Measurements from ENCODE around the gene GSDME.

Gene GSDME

GRCh38 chr7:24769014-24769830 lies 12.0 kb upstream of the GSDME start:
- DNase-seq, result no peak

DNA sequence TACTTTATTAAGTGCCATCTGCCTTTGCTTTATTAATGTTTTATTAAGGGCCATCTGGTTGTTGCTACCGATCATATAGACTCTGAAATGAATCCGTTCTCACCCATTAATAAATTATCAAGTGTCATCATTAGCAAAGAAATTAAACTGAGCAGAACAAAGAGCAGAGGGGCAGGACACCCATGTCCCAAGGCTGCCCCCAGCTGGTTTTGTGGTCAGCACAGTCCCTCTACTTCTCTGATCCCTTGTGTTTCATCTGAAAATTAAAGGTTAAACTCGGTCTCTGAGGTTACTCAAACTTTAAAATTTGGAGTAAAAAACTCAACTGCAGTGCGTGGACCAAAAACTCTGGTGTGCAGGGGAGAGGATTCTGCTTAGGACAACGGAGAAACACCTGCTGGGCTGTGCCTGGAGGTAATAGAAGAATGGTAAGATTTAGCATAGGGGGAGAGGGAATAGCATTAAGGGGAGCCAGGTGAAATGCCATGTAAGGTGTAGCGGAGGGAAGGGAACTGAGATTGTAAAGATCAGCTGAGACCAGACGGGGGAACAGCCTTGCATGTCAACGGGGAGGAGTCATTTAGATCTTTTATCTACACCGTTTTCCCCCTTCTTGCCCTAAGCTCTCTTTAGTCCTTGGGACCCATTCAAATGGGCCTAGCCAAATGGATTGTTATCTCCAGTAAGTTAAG lies 10.8 kb upstream of the GSDME start:
- DNase-seq, result no peak

DNA sequence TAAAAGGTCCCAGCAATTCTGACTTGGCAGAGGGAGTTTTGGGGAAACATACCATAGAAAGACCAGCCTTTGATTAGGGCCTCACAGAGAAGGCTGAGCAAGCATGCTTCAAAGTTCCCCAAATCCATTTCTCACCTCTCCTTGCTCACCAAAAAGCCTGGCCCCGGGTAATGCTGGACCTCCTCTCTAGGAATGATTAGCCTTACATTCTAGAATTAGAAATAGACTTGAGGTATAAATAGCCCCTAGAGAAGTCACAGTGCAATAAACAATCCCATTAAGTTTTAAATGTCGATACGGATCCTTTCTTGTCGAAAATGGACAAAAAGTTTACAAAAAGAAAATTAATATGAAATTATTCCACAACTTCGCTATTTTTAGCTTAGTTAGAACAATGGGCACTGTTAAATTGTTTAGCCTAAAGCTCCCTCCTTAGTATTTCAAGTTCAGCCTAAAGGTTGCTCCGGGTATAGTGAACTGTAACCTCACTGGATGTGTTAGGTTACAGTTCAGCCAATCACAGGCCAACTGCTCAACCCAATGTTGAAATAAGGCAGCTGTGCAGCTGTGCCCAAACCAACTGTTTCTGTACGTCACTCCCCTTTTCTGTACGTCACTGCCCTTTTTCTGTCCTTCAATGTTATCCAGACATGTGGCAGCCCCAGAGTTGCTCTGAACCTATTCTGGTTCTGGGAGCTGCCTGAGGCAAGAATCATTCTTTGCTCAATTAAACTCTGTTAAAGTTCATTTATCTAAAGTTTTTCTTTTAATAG lies 7.9 kb upstream of the GSDME start:
- no peak for DNase-seq

- no peak for DNase-seq
Measured at GRCh38 chr7:24764011-24764410, 6.7 kb upstream of the GSDME start.

- DNase-seq, result no peak
Measured at GRCh38 chr7:24763303-24763901, 6.1 kb upstream of the GSDME start.

GRCh38 chr7:24762771-24763170 lies 5.5 kb upstream of the GSDME start:
- no peak for DNase-seq

DNA sequence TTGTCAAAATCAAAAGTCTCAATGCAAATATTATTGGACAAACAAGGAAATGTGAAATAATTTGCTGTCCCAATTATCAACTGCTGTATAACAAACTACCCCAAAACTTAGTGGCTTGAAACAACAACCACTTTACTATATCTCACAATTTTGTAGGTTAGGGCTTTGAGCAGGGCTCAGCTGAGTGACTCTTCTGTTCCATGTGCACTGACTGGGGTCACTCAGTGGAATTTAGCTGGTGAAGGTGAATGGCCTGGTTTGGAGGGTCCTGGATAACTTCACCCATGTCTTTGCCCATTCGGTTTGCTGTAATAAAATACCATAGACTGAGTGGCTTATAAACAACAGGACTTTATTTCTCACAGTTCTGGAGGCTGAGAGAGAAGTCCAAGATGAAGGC lies 3.7 kb upstream of the GSDME start:
- no peak for DNase-seq

- peak; percentile 3 for DNase-seq
Measured at GRCh38 chr7:24756545-24757352, 515 bp downstream of the GSDME start.

DNA sequence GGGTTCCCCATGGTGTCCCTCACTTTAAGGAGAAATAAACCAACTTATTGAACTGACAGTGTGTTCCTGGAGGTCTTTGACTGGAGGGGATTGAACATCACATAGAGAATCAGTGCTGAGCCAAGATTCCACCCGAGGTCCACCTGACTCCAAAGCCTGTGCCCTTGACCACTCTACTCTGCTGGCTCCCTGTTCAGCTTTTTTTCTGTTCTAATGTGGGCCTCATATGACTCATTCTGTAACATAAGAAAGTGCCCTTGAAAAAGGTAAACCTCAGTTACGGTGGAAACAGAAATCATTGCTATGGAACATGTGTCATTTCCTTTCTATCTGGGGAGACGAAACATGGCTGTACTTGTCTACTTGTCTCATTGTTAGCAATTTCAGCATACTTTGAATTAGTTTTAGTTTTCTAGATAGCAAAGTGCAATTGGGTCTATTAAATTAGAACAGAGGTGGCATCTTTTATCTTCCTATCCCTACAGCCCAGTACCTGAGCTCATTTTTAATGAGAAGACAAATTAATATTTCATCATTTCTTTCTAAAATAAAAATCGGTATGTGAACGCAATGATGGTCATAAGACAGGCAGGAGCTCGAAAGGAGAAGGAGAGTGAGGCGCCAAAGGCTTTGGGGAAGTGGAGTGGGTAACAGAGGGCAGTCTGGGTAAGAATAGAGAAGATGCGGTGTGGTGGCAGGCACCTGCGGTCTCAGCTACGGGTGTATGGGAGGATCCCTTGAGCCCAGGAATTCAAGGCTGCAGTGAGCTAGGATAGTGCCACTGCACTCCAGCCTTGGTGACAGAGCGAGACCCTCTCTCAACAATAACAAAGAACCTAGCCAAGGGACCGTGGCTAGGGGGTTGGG lies 1.5 kb downstream of the GSDME start:
- no peak for DNase-seq

DNA sequence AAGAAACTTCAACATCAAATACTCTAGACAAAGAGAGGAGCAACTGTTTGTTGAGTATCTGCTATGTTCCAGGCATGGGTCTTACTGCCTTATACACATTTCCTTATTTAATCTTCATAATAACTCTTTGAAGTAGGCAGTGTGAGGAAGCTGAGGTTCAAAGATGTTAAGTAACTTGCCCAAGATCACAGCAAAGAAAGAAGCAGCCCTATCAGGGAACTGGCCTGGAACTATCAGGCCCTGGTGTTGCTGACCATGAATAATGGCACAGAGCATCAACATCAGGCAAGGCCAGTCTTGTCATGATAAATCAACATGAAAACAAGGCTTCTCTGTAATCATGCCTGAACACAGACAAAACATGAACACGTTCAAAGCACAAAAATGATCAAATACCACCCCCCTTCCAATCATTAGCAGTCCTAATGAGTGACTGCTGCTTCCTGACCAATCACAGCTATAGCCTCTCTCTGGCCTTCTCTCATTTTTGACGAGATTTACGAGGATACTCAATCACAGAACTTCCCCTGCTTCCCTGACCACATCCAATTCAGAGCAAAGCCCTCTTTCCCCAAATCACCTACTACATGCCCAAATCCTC lies 2.3 kb downstream of the GSDME start:
- no peak for DNase-seq

- DNase-seq, result no peak
Measured at GRCh38 chr7:24752073-24752800, 5.0 kb downstream of the GSDME start.

DNA sequence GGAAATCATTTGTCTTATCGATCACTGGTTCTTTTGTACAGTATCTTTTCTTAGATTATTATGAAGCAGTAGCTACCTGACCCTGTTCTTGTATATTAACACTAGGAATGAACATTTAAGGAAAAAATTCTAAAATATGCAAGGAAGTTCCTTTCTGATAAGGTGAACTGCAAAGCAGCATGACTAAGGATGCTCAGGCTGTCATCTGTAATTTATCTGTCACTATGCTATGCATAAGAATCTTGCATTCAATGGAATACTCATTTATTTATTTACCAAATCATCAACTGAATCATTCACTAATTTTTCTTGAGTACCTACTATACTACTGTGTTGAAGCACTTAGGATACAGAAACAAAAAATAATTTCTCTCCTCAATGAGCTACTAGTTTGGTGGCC lies 5.8 kb downstream of the GSDME start:
- DNase-seq, result no peak

DNA sequence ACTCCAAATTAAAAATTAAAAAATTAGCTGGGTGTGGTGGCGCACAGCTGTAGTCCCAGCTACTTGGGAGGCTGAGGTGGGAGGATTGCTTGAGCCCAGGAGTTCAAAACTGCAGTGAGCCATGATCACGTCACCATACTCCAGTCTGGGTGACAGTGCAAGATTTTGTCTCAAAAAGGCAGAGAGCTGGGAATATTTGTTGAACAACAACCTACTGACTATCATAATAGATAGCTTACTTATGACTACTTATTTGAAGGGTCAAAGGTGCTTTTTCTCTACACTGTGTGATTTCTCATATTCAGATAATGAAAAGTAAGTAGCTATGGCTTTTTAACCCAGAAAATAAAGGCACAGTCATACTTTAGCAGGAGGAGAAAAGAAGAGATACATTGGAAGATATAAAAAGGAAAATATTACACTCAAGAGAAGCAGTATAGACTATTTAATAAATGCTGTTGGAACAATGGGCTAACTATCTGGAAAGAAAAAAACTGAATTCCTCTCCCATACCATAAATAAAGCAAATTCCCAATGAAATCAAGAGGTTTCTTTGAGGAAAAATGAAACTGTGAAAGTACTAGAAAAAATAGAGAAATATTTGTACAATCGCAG lies 6.7 kb downstream of the GSDME start:
- DNase-seq, result no peak

DNA sequence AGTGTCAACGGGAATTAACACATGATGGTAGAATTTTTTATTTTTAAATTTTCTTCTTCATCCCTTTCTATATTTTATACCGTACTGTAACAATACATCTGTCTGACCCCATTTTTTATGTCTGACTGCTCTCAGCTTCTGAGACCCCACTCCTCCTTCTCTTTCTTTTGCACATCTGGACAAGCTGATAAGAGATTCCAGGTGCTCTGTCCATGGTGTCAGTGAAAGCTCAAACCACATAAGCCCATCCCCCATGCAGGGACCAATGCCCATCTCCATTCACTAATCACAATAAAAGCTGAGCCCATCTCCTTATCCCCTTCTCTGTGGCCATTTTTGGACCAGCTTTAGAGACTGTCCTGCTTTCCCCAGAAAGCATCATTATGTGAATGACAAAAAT lies 8.7 kb downstream of the GSDME start:
- no peak for DNase-seq

GRCh38 chr7:24745355-24745754 lies 11.9 kb downstream of the GSDME start:
- DNase-seq, result no peak

DNA sequence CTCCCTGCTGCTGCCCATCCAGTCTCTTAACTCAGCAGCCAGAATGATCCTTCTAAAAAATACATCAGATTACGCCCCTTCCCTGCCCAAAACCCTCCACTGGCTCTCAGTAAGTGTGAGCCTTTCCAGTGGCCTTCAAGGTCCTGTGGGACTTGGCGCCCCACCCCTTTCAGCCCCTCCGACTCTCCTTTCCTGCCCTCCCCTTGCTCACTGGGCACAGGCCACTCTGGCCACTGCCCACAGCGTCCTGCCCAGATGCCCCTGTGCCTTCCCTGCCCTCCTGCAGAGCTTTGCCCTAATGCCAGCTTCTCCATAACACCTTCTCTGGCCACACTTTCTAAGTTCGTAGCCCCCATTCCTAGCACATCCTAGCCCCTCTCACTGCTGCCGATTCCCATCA lies 13.8 kb downstream of the GSDME start:
- DNase-seq, result no peak

DNA sequence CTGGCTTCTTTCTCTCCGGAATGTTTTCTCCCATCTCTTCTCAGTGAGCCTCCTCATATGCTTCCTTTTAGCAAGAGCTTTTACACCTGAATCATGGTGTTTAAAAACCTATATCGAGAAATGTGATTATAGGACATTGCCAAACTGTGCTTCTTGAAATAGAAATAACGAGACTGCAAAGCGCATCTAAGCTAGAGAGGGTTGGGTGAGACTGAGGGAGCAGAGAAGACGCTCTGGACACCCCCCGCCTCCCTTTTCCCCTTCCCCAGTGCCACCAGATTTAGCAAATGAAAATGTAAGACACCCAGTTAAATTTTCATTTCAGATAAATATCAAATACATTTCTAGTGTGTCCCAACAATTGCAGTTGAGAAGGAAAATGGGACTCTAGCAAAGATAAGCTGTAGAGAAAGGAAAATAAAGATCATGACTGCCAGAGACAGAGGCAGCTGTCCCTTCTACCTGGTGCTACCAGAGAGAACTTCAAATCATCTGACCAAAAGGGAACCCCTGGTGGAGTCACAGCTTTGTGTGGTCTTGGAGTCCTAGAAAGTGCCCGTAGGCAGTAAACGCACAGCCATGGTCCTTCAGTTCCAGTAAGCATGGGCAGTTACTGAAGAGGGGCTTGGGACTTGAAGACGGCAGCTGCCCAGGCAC lies 14.6 kb downstream of the GSDME start:
- DNase-seq, result no peak

DNA sequence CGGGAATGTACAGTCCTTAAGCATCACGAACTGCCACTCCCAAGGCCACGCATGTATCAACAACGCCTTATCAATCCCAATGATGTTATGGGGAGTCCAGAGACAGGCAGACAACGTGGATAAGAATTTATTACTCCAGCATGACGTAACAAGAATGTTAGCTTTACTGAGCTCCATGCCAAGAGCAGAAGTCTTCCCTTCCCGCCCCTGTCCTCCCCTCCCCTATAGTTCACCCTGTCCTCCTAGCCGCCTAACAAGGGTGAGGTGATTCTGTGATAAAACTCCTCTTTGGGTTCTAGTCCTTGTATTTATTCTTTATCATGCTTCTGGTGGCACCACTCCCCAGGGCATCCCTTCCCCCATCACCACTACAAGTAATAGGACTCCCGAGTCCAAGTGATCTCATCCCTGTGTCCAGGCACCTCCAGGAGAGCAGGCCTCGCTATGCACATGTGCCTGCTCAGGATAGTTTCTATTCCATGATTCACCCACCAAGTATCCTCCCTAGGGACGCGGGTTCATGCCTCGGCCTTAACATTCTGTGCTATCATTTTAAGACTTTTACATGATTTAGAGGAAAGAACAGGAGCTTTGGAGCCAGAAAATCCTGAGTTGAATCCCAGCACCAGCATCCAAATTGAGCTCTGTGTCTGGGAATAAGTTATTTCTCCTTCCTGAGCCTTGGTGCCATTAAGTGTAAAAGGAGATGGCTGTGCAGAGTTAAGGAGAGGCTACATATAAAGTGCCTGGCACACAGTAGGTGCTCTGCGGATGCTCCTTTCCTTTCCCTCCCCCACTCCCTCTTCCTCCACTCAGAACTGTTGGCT lies 15.4 kb downstream of the GSDME start:
- no peak for DNase-seq
